Stomach (tissue), 9 donors: Measurements from ENCODE around the gene LGALS1. TPM values are rescaled to one million over a fixed set of nuclear protein-coding genes. Genes with fewer than 3 reads are reported as not detected.

Experiments
- DNase-seq, 2 donors: peaks; one replicate each; pipeline versions ENCODE4 v3.0.0 to v3.0.0-alpha.2; 2013 to 2019
- H3K27ac ChIP-seq, 5 donors: fragments of 200-600 bp in 4 of 5; sonication (generic) in 4 of 5; one replicate each; pipeline ENCODE4 v1.5.1; 2013 to 2019; ENCODE audit warnings: mild to moderate bottlenecking in 1 of 5, moderate library complexity in 1 of 5
- H3K27me3 ChIP-seq, 3 donors: fragments of 200-600 bp; sonication (generic); one replicate each; pipeline ENCODE4 v1.5.1; 2017 to 2019; ENCODE audit warnings: mixed run types in 1 of 3
- H3K36me3 ChIP-seq, 4 donors: fragments of 200-600 bp; sonication (generic); 1 replicate in 3 of 4; 2 replicates in 1 of 4; pipeline ENCODE4 v1.5.1; 2016 to 2019
- H3K4me1 ChIP-seq, 4 donors: fragments of 200-600 bp; sonication (generic); one replicate each; pipeline ENCODE4 v1.5.1; 2016 to 2019
- H3K4me3 ChIP-seq, 4 donors: fragments of 200-600 bp; sonication (generic) in 3 of 4; one replicate each; pipeline ENCODE4 v1.5.1; 2016 to 2019; ENCODE audit warnings: mild to moderate bottlenecking in 1 of 4
- H3K9me3 ChIP-seq, 4 donors: fragments of 200-600 bp; sonication (generic); one replicate each; pipeline ENCODE4 v1.5.1; 2016 to 2019
- CTCF ChIP-seq, 7 experiments: fragments of 450-650 bp in 4 of 7; fragments of 200-600 bp in 3 of 7; sonication (generic) in 3 of 7; IDR thresholded peaks; one replicate each; pipeline ENCODE4 v1.5.1; 2016 to 2019; ENCODE audit warnings: antibody characterized with exemption in 7 of 7, control low read depth in 2 of 7, mild to moderate bottlenecking in 1 of 7
- EP300 ChIP-seq: sonication (generic); formaldehyde crosslinking; IDR thresholded peaks from one replicate; pipeline ENCODE4 v1.6.1; 2017; ENCODE audit warnings: antibody characterized with exemption
- POLR2A ChIP-seq, 4 donors: fragments of 450-650 bp; IDR thresholded peaks; one replicate each; pipeline ENCODE4 v1.6.1; 2016; ENCODE audit warnings: antibody characterized with exemption in 4 of 4, control low read depth in 2 of 4, mild to moderate bottlenecking in 1 of 4, moderate library complexity in 1 of 4
- POLR2AphosphoS5 ChIP-seq, 3 donors: sonication (generic); formaldehyde crosslinking; IDR thresholded peaks; one replicate each; pipeline ENCODE4 v1.6.1; 2016; ENCODE audit warnings: antibody characterized with exemption in 3 of 3
- WGBS, 5 donors: extraction: QIAGEN DNeasy Blood & Tissue Kit in 3 of 5; methylation state at CpG; one replicate each; pipeline versions ENCODE4 v1.1.5 to v1.1.7; 2013 to 2018; 5-methylcytosine and 5-hydroxymethylcytosine counted together
- intact Hi-C: fragments of 100-400 bp; cut with DNase I; formaldehyde crosslinking; loops from one replicate; pipeline ENCODE4 v1.15.1; 2023; ENCODE audit warnings: low total_unique reads
- polyA plus RNA-seq, 3 donors: library from polyadenylated mRNA; stranded (reverse); fragments of 200-250 nt; gene quantifications; one replicate each; pipeline ENCODE4 v1.2.3, GENCODE V29; 2013
- small RNA-seq, 4 donors: library from RNA; depleted of rRNA; stranded (forward); fragments of <200 nt; gene quantifications; one replicate each; pipeline ENCODE3, GENCODE V24; 2016
- total RNA-seq, 5 donors: library from RNA; depleted of rRNA; stranded (reverse); fragments of >200 nt; gene quantifications; one replicate each; pipeline versions ENCODE4 v1.1.0 to v1.2.3, GENCODE V29; 2014 to 2016
- donor health status: healthy with polysubstance abuse.
- donor health status: Bipolar disorder and iron deficiency.
- donor health status: healthy.

Gene LGALS1
- total and polyA plus RNA-seq, 8 donors = 235 to 1,435 (median 475) TPM

GRCh38 chr22:37726241-37726887 lies 50.9 kb downstream of the LGALS1 start:
- whole genome bisulfite sequencing, 5 donors = 68 to 90% (median 81%) methylated on average over 12 to 20 of the region's 20 CpGs
- intact Hi-C loops = no loop called here
- Histone ChIP-seq H3K27ac (no peak overlapping the region), H3K4me1 (peaks cover 13 to 39% (median 18%) of the 10 kb centered on the region in 4 donors), H3K27me3 (no peaks in the 10 kb centered on the region), H3K9me3 (no peaks in the 10 kb centered on the region), H3K4me3 (no peak overlapping the region), H3K36me3 (peaks cover 0 to 5% (median 0%) of the 10 kb centered on the region in 4 donors)
- DNase-seq = peak in 1 of 2 donors; percentile 44
- no peak for TF ChIP-seq EP300
- no peak for TF ChIP-seq POLR2AphosphoS5 (IDR thresholded peaks at IDR 0.05)
- no peak for TF ChIP-seq POLR2A (IDR thresholded peaks at IDR 0.05)
- no peak for TF ChIP-seq CTCF (IDR thresholded peaks at IDR 0.05)

GRCh38 chr22:37728620-37729019 lies 53.2 kb downstream of the LGALS1 start:
- no peaks in the 10 kb centered on the region for H3K9me3 ChIP-seq
- intact Hi-C loops = no loop called here
- DNase-seq = no peak
- no peak overlapping the region for H3K4me3 ChIP-seq
- peaks cover 21 to 61% (median 37%) of the 10 kb centered on the region in 4 donors for H3K4me1 ChIP-seq
- H3K27ac ChIP-seq = peak overlapping the region in 4 of 5 donors; percentile 60 to 81 (median 70)
- WGBS, 5 donors = 96 to 100% (median 100%) methylated on average over 1 of the region's 1 CpG
- peaks cover 0 to under 1% (median 0%) of the 10 kb centered on the region in 4 donors for H3K36me3 ChIP-seq
- H3K27me3 ChIP-seq = no peaks in the 10 kb centered on the region
- no peak for TF ChIP-seq POLR2A (IDR thresholded peaks at IDR 0.05)
- TF ChIP-seq EP300 = no peak
- no peak for TF ChIP-seq POLR2AphosphoS5 (IDR thresholded peaks at IDR 0.05)
- TF ChIP-seq CTCF (IDR thresholded peaks at IDR 0.05) = no peak

Small RNAs within 50 kb of the gene (small RNA-seq; reads per million reads assigned to genes)
- 0 reads per million in 4 donors for gene RN7SL385P

Other genes starting within 250 kb of the LGALS1 start
- gene ELFN2, start 248.2 kb upstream of the LGALS1 start, total RNA-seq = under 1 TPM in 2 of 5 donors, not detected in 3; 0.18 to 0.89 TPM
- under 1 TPM in 1 of 3 donors, not detected in 2; 0.03 TPM for gene ELFN2, start 248.2 kb upstream of the LGALS1 start, polyA plus RNA-seq
- 10 to 100 TPM in 3 of 5 donors, 1 to 10 TPM in 2; 1.7 to 86.4 (median 11.2) TPM for gene MFNG, start 189.3 kb upstream of the LGALS1 start, total RNA-seq
- gene MFNG, start 189.3 kb upstream of the LGALS1 start, polyA plus RNA-seq = 10 to 100 TPM in 1 of 3 donors, 1 to 10 TPM in 2; 3.8 to 10.2 (median 6.7) TPM
- 100 to 1,000 TPM in 1 of 5 donors, 10 to 100 TPM in 2, 1 to 10 TPM in 2; 5.5 to 120 (median 28.4) TPM for gene CARD10, start 156.2 kb upstream of the LGALS1 start, total RNA-seq
- 10 to 100 TPM; 11.3 to 17.8 (median 13.6) TPM for gene CARD10, start 156.2 kb upstream of the LGALS1 start, polyA plus RNA-seq
- gene CDC42EP1, start 115.2 kb upstream of the LGALS1 start, total RNA-seq = 100 to 1,000 TPM in 2 of 5 donors, 10 to 100 TPM in 3; 28.6 to 195 (median 66.3) TPM
- 100 to 1,000 TPM in 1 of 3 donors, 10 to 100 TPM in 2; 70.2 to 112 (median 90.1) TPM for gene CDC42EP1, start 115.2 kb upstream of the LGALS1 start, polyA plus RNA-seq
- gene LGALS2, start 95.5 kb upstream of the LGALS1 start, total RNA-seq = 1 to 10 TPM in 1 of 5 donors, not detected in 4; 4.2 TPM
- gene LGALS2, start 95.5 kb upstream of the LGALS1 start, polyA plus RNA-seq = 1 to 10 TPM; 4.1 to 7.1 (median 5.0) TPM
- gene GGA1, start 66.8 kb upstream of the LGALS1 start, total RNA-seq = 10 to 100 TPM; 39.5 to 87.9 (median 55.6) TPM
- gene GGA1, start 66.8 kb upstream of the LGALS1 start, polyA plus RNA-seq = 10 to 100 TPM; 30.3 to 43.6 (median 34.1) TPM
- gene SH3BP1, start 36.0 kb upstream of the LGALS1 start, total RNA-seq = 100 to 1,000 TPM in 1 of 5 donors, 10 to 100 TPM in 1, 1 to 10 TPM in 2, not detected in 1; 1.6 to 135 (median 7.3) TPM
- 10 to 100 TPM in 1 of 3 donors, 1 to 10 TPM in 2; 8.7 to 12.8 (median 9.5) TPM for gene SH3BP1, start 36.0 kb upstream of the LGALS1 start, polyA plus RNA-seq
- gene PDXP, start 16.9 kb upstream of the LGALS1 start, total RNA-seq = 10 to 100 TPM in 1 of 5 donors, 1 to 10 TPM in 4; 2.9 to 72.1 (median 5.4) TPM
- gene PDXP, start 16.9 kb upstream of the LGALS1 start, polyA plus RNA-seq = 10 to 100 TPM in 1 of 3 donors, 1 to 10 TPM in 2; 6.4 to 11.8 (median 8.1) TPM
- 10 to 100 TPM in 4 of 5 donors, 1 to 10 TPM in 1; 9.3 to 64.6 (median 41.5) TPM for gene NOL12, start 10.7 kb downstream of the LGALS1 start, total RNA-seq
- 10 to 100 TPM; 26.6 to 35.4 (median 35.2) TPM for gene NOL12, start 10.7 kb downstream of the LGALS1 start, polyA plus RNA-seq
- gene TRIOBP, start 21.4 kb downstream of the LGALS1 start, total RNA-seq = 100 to 1,000 TPM in 2 of 5 donors, 10 to 100 TPM in 3; 70.0 to 355 (median 90.6) TPM
- 10 to 100 TPM; 30.6 to 87.8 (median 70.2) TPM for gene TRIOBP, start 21.4 kb downstream of the LGALS1 start, polyA plus RNA-seq
- 100 to 1,000 TPM in 2 of 5 donors, 10 to 100 TPM in 1, under 1 TPM in 1, not detected in 1; 0.45 to 158 (median 60.4) TPM for gene GCAT, start 132.3 kb downstream of the LGALS1 start, total RNA-seq
- gene GCAT, start 132.3 kb downstream of the LGALS1 start, polyA plus RNA-seq = 10 to 100 TPM; 18.2 to 27.2 (median 23.4) TPM
- not detected for gene GALR3, start 147.7 kb downstream of the LGALS1 start, total RNA-seq
- gene GALR3, start 147.7 kb downstream of the LGALS1 start, polyA plus RNA-seq = not detected
- gene ANKRD54, start 168.7 kb downstream of the LGALS1 start, total RNA-seq = 100 to 1,000 TPM in 1 of 5 donors, 10 to 100 TPM in 3, 1 to 10 TPM in 1; 6.8 to 210 (median 18.3) TPM
- gene ANKRD54, start 168.7 kb downstream of the LGALS1 start, polyA plus RNA-seq = 10 to 100 TPM; 12.5 to 19.0 (median 14.8) TPM
- 100 to 1,000 TPM; 271 to 452 (median 385) TPM for gene EIF3L, start 173.8 kb downstream of the LGALS1 start, total RNA-seq
- 100 to 1,000 TPM; 254 to 657 (median 378) TPM for gene EIF3L, start 173.8 kb downstream of the LGALS1 start, polyA plus RNA-seq
- 100 to 1,000 TPM in 3 of 5 donors, 10 to 100 TPM in 2; 31.4 to 155 (median 112) TPM for gene MICALL1, start 230.7 kb downstream of the LGALS1 start, total RNA-seq
- 10 to 100 TPM; 17.7 to 55.1 (median 35.6) TPM for gene MICALL1, start 230.7 kb downstream of the LGALS1 start, polyA plus RNA-seq